CD4-positive, CD25-positive, alpha-beta regulatory T cell (primary cell): ENCODE measurements around the gene PRELID3B. TPM values are rescaled to one million over a fixed set of nuclear protein-coding genes. Genes with fewer than 3 reads are reported as not detected.
A peak's percentile ranks its signal among the peaks of the same experiment; 100 is the strongest.

Source experiments
- ATAC-seq, 2 donors: fragments of 150-1000 bp; cut with Tn5 transposase; one replicate each; pipeline ENCODE4 v1.10.0; 2021; ENCODE audit warnings: low read depth in 2 of 2, moderate number of reproducible peaks in 2 of 2, moderate library complexity in 1 of 2
- DNase-seq, 3 donors: peaks; one replicate each; pipeline versions ENCODE4 v3.0.0 to v3.0.0-alpha.2; 2012 to 2022; ENCODE audit warnings: mixed read lengths in 1 of 3
- H3K27ac ChIP-seq: one replicate; pipeline ENCODE4 v1.7.0; 2013; ENCODE audit warnings: mild to moderate bottlenecking, low read length; ENCODE audit not compliant: insufficient read depth, poor library complexity, severe bottlenecking
- H3K27me3 ChIP-seq: one replicate; pipeline ENCODE4 v1.7.0; 2013; ENCODE audit warnings: low read length; ENCODE audit not compliant: control insufficient read depth, insufficient read depth
- H3K36me3 ChIP-seq: one replicate; pipeline ENCODE4 v1.7.0; 2013; ENCODE audit warnings: mild to moderate bottlenecking, low read length, moderate library complexity; ENCODE audit not compliant: control insufficient read depth, insufficient read depth
- H3K4me1 ChIP-seq: 2 replicates; pipeline ENCODE4 v1.7.0; 2013; ENCODE audit warnings: mild to moderate bottlenecking, low read length; ENCODE audit not compliant: insufficient read depth, control insufficient read depth, poor library complexity, severe bottlenecking
- H3K4me3 ChIP-seq: one replicate; pipeline ENCODE4 v1.7.0; 2013; ENCODE audit warnings: low read depth, mild to moderate bottlenecking, low read length, moderate library complexity
- H3K9me3 ChIP-seq, 2 experiments: 1 replicate in 1 of 2; 2 replicates in 1 of 2; pipeline ENCODE4 v1.7.0; 2013; ENCODE audit warnings: low read length in 2 of 2, mild to moderate bottlenecking in 1 of 2, moderate library complexity in 1 of 2; ENCODE audit not compliant: control insufficient read depth in 2 of 2
- H3K27ac Mint-ChIP-seq, 3 donors: one replicate each; pipeline ENCODE4 v1.8.0; 2020 to 2022; ENCODE audit warnings: mild to moderate bottlenecking in 3 of 3, mixed read lengths in 3 of 3, moderate library complexity in 2 of 3
- H3K27me3 Mint-ChIP-seq: one replicate; pipeline ENCODE4 v1.8.0; 2022; ENCODE audit warnings: mild to moderate bottlenecking, mixed read lengths
- H3K36me3 Mint-ChIP-seq: one replicate; pipeline ENCODE4 v1.8.0; 2020; ENCODE audit warnings: mixed read lengths
- H3K4me1 Mint-ChIP-seq, 4 donors: one replicate each; pipeline ENCODE4 v1.8.0; 2020 to 2022; ENCODE audit warnings: mixed read lengths in 4 of 4, mild to moderate bottlenecking in 1 of 4
- H3K4me3 Mint-ChIP-seq, 4 donors: one replicate each; pipeline ENCODE4 v1.8.0; 2020 to 2022; ENCODE audit warnings: mild to moderate bottlenecking in 4 of 4, mixed read lengths in 4 of 4, moderate library complexity in 3 of 4
- H3K9me3 Mint-ChIP-seq, 7 donors: one replicate each; pipeline ENCODE4 v1.8.0; 2020 to 2022; ENCODE audit warnings: mixed read lengths in 7 of 7, mild to moderate bottlenecking in 3 of 7, moderate library complexity in 2 of 7
- polyA plus RNA-seq, 4 donors: library from polyadenylated mRNA; unstranded; fragments of 300-500 nt; fragmentation: Illumina TruSeq; gene quantifications; one replicate each; pipeline ENCODE4 v1.2.3, GENCODE V29; 2021
- total RNA-seq: library from RNA; stranded (reverse); gene quantifications from one replicate; pipeline ENCODE4 v1.2.3, GENCODE V29; 2022

PRELID3B gene
- total and polyA plus RNA-seq, 5 donors from 2014 or later = 33.8 to 50.4 (median 41.3) TPM

DNA sequence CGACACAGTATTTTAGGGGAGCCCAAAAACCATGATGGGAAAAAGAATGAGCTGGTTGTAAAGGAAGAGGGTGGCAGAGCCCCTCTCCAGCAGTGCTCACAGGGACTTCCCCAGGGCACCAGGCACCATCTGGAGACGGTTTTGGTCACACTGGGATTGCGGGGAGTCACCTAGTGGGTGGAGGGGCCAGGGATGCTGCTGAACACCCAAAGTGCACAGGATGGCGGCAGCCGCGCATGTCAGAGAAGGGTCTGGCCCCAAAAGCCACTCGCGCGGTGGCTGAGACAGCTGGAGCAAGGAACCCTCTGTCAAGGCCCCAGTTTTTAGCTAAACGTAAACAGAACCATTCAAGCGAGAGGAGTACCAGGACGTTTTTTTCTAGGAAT is 46.4 kb downstream of the PRELID3B start:
- H3K36me3 Mint-ChIP-seq = peaks cover 36% of the 10 kb centered on the region
- no peaks in the 10 kb centered on the region for H3K9me3 Mint-ChIP-seq
- no peak for ATAC-seq
- no peak overlapping the region for H3K27ac Mint-ChIP-seq
- Histone ChIP-seq H3K27ac (no peak overlapping the region), H3K27me3 (no peaks in the 10 kb centered on the region), H3K9me3 (no peaks in the 10 kb centered on the region), H3K4me3 (no peak overlapping the region), H3K36me3 (peaks cover 65% of the 10 kb centered on the region), H3K4me1 (no peaks in the 10 kb centered on the region)
- H3K4me1 Mint-ChIP-seq = peaks cover 0 to 23% (median 7%) of the 10 kb centered on the region in 4 donors
- peak overlapping the region in 1 of 4 donors; percentile 16 for H3K4me3 Mint-ChIP-seq
- H3K27me3 Mint-ChIP-seq = no peaks in the 10 kb centered on the region
- no peak for DNase-seq

DNA sequence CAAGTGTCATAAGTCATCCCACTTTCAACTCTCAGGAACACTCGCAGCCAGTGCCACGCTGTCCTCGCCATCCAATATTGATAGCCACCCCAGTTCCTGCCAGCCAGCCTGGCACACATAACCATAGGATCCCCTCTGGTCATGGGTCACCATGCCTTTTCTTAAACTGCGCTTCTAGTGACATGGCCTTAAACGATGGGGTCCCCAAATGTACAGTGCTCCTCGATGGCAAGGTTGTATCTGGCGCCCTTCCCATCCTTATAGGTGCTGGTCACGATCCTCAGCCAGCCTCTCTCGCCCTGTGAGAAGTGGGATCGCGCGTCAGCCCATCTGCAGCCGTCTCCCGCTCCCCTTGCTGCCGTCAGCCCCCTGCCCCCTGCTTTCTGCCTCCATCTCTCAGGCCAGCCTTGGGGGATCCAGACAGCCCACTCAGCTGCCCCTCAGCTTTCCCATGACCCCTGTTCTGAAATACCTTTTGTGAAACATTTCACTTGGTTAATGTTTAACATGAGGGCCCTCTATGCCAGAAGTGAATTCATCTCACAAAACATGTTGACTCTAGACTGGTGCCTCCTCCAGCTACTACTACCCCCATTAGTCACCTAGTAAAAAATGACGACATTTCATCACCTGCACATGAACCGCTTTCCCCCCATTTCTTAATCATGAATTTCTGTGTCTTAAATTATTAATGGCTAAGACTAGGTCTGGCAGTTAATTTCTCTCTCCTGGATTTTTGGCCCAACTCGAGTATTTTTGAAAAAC is 46.9 kb downstream of the PRELID3B start:
- Histone ChIP-seq H3K27me3 (no peaks in the 10 kb centered on the region), H3K36me3 (peaks cover 71% of the 10 kb centered on the region)

GRCh38 chr20:58994390-58995159 is 48.0 kb downstream of the PRELID3B start:
- Mint-ChIP-seq H3K9me3 (no peaks in the 10 kb centered on the region), H3K4me3 (no peak overlapping the region), H3K27ac (peak overlapping the region; percentile 50 to 81 (median 79)), H3K36me3 (peaks cover 40% of the 10 kb centered on the region), H3K4me1 (peaks cover 0 to 23% (median 7%) of the 10 kb centered on the region in 4 donors), H3K27me3 (no peaks in the 10 kb centered on the region)
- H3K36me3 ChIP-seq = peaks cover 78% of the 10 kb centered on the region
- H3K4me3 ChIP-seq = no peak overlapping the region
- H3K27me3 ChIP-seq = no peaks in the 10 kb centered on the region
- H3K27ac ChIP-seq = no peak overlapping the region
- no peak for DNase-seq
- no peaks in the 10 kb centered on the region for H3K4me1 ChIP-seq
- no peak for ATAC-seq
- H3K9me3 ChIP-seq = no peaks in the 10 kb centered on the region

More for the DNA sequence above, 46.9 kb downstream of the PRELID3B start:
- Histone ChIP-seq H3K27ac (no peak overlapping the region), H3K9me3 (no peaks in the 10 kb centered on the region), H3K4me1 (no peaks in the 10 kb centered on the region), H3K4me3 (no peak overlapping the region)
- ATAC-seq = no peak
- Mint-ChIP-seq H3K9me3 (no peaks in the 10 kb centered on the region), H3K4me3 (peak overlapping the region in 1 of 4 donors; percentile 16), H3K27ac (peak overlapping the region; percentile 40 to 81 (median 50)), H3K4me1 (peaks cover 0 to 23% (median 7%) of the 10 kb centered on the region in 4 donors), H3K27me3 (no peaks in the 10 kb centered on the region), H3K36me3 (peaks cover 37% of the 10 kb centered on the region)
- no peak for DNase-seq

DNA sequence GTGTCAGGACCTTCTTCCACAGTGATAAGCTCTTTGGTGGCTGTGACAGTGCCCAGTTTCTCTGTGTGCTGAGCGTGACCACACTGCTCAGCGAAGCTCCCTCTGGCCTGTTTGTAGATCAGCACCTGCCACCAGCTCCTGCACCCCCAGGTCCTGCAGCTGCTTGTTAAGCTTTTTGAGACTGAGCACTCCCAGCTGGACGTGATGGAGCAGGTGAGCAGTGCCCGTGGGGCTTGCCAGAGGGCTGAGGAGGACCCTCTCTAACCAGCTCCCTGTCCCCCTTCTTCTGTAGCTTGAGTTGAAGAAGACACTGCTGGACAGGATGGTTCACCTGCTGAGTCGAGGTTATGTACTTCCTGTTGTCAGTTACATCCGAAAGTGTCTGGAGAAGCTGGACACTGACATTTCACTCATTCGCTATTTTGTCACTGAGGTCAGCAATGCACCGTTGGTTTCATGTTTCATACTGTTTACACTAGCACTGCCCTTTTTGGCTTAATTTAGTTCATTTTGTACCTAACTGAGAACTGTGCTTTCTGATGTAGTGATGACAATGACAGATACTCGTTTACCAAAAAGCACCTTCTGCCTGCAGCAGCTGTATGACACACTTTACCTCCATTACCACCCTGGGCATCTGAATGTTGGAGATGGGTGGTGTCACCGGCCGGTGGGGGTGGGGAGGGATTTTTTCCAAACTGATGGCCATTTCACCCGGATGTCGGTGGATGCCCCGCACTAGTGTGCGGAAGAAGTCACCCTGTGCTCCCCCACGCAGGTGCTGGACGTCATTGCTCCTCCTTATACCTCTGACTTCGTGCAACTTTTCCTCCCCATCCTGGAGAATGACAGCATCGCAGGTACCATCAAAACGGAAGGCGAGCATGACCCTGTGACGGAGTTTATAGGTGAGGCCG is 49.0 kb downstream of the PRELID3B start:
- H3K36me3 Mint-ChIP-seq = peaks cover 47% of the 10 kb centered on the region
- no peak overlapping the region for H3K4me3 ChIP-seq
- no peaks in the 10 kb centered on the region for H3K9me3 Mint-ChIP-seq
- H3K27ac ChIP-seq = no peak overlapping the region
- DNase-seq = no peak
- H3K27me3 Mint-ChIP-seq = no peaks in the 10 kb centered on the region
- H3K4me1 Mint-ChIP-seq = peaks cover 0 to 23% (median 7%) of the 10 kb centered on the region in 4 donors
- no peaks in the 10 kb centered on the region for H3K27me3 ChIP-seq
- peaks cover 88% of the 10 kb centered on the region for H3K36me3 ChIP-seq
- no peak for ATAC-seq
- no peaks in the 10 kb centered on the region for H3K4me1 ChIP-seq
- H3K27ac Mint-ChIP-seq = peak overlapping the region in 1 of 3 donors; percentile 73
- H3K9me3 ChIP-seq = no peaks in the 10 kb centered on the region
- no peak overlapping the region for H3K4me3 Mint-ChIP-seq

DNA sequence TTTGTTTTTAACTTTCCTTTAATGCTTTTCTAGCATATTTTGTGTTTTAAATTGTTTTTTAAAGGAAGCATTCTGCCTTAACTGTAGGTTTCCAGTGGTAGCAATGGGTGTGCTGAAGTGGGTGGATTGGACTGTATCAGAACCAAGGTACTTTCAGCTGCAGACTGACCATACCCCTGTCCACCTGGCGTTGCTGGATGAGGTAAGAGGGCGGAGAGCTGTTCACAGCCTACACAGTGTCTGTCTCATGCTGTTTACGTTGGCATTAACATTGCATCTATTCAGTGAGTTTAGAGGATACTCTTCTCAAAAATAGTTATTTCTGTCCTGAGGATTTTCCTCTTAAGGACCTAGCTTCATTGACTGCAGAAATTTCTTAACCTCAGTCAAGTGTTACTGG is 49.7 kb downstream of the PRELID3B start:
- no peak for DNase-seq
- H3K9me3 Mint-ChIP-seq = no peaks in the 10 kb centered on the region
- ATAC-seq = no peak
- no peak overlapping the region for H3K27ac Mint-ChIP-seq
- Histone ChIP-seq H3K27ac (no peak overlapping the region), H3K36me3 (peaks cover 92% of the 10 kb centered on the region), H3K27me3 (no peaks in the 10 kb centered on the region), H3K4me1 (no peaks in the 10 kb centered on the region), H3K9me3 (no peaks in the 10 kb centered on the region), H3K4me3 (no peak overlapping the region)
- peaks cover 51% of the 10 kb centered on the region for H3K36me3 Mint-ChIP-seq
- no peaks in the 10 kb centered on the region for H3K27me3 Mint-ChIP-seq
- H3K4me1 Mint-ChIP-seq = peaks cover 0 to 23% (median 7%) of the 10 kb centered on the region in 4 donors
- no peak overlapping the region for H3K4me3 Mint-ChIP-seq

- peaks cover 54% of the 10 kb centered on the region for H3K36me3 Mint-ChIP-seq
- Histone ChIP-seq H3K4me3 (no peak overlapping the region), H3K27ac (no peak overlapping the region), H3K4me1 (peaks cover under 1% of the 10 kb centered on the region), H3K36me3 (peaks cover 93% of the 10 kb centered on the region), H3K27me3 (no peaks in the 10 kb centered on the region), H3K9me3 (no peaks in the 10 kb centered on the region)
- H3K4me1 Mint-ChIP-seq = peaks cover 4 to 26% (median 11%) of the 10 kb centered on the region in 4 donors
- H3K9me3 Mint-ChIP-seq = no peaks in the 10 kb centered on the region
- ATAC-seq (no peak), DNase-seq (no peak)
- H3K27ac Mint-ChIP-seq = peak overlapping the region in 1 of 3 donors; percentile 56
- H3K4me3 Mint-ChIP-seq = no peak overlapping the region
- no peaks in the 10 kb centered on the region for H3K27me3 Mint-ChIP-seq
These were observed 50.9 kb downstream of the PRELID3B start for GRCh38 chr20:58991715-58992114.

GRCh38 chr20:58990651-58991445 is 51.7 kb downstream of the PRELID3B start:
- Mint-ChIP-seq H3K27me3 (no peaks in the 10 kb centered on the region), H3K4me1 (peaks cover 6 to 30% (median 16%) of the 10 kb centered on the region in 4 donors), H3K9me3 (no peaks in the 10 kb centered on the region), H3K27ac (peak overlapping the region in 1 of 3 donors; percentile 56), H3K4me3 (no peak overlapping the region), H3K36me3 (peaks cover 50% of the 10 kb centered on the region)
- no peaks in the 10 kb centered on the region for H3K27me3 ChIP-seq
- H3K36me3 ChIP-seq = peaks cover 93% of the 10 kb centered on the region
- H3K9me3 ChIP-seq = no peaks in the 10 kb centered on the region
- DNase-seq (no peak), ATAC-seq (no peak)
- H3K4me3 ChIP-seq = no peak overlapping the region
- peaks cover 3% of the 10 kb centered on the region for H3K4me1 ChIP-seq
- no peak overlapping the region for H3K27ac ChIP-seq
